Neutrophil (primary cell): Measurements from ENCODE around the gene E4F1.
A peak's percentile ranks its signal among the peaks of the same experiment; 100 is the strongest.

Experiments
- H3K27ac ChIP-seq: fragments of 200-600 bp; sonication (generic); 2 replicates; pipeline ENCODE4 v1.5.1; 2016; ENCODE audit warnings: mild to moderate bottlenecking, moderate library complexity
- H3K27me3 ChIP-seq: fragments of 200-600 bp; sonication (generic); 2 replicates; pipeline ENCODE4 v1.6.0; 2016; ENCODE audit warnings: mild to moderate bottlenecking
- H3K36me3 ChIP-seq: fragments of 200-600 bp; sonication (generic); 2 replicates; pipeline ENCODE4 v1.5.1; 2017
- H3K4me1 ChIP-seq, 2 experiments: fragments of 200-600 bp in 1 of 2; sonication (generic) in 1 of 2; 1 replicate in 1 of 2; 2 replicates in 1 of 2; pipeline versions ENCODE4 v1.5.1 to v1.6.1; 2013 to 2016; ENCODE audit warnings: low read depth in 1 of 2, low read length in 1 of 2, mild to moderate bottlenecking in 1 of 2, moderate library complexity in 1 of 2; ENCODE audit not compliant: control insufficient read depth in 1 of 2, insufficient read depth in 1 of 2
- H3K4me3 ChIP-seq, 2 experiments: fragments of 200-600 bp in 1 of 2; sonication (generic) in 1 of 2; 1 replicate in 1 of 2; 2 replicates in 1 of 2; pipeline ENCODE4 v1.5.1; 2013 to 2016; ENCODE audit warnings: low read depth in 1 of 2, low read length in 1 of 2, mild to moderate bottlenecking in 1 of 2, moderate library complexity in 1 of 2
- H3K9me3 ChIP-seq: fragments of 200-600 bp; sonication (generic); 2 replicates; pipeline ENCODE4 v1.5.1; 2016
- CTCF ChIP-seq: fragments of 200-600 bp; sonication (generic); IDR thresholded peaks from 2 replicates; pipeline ENCODE4 v1.5.1; 2016; ENCODE audit warnings: antibody characterized with exemption

Gene E4F1

DNA sequence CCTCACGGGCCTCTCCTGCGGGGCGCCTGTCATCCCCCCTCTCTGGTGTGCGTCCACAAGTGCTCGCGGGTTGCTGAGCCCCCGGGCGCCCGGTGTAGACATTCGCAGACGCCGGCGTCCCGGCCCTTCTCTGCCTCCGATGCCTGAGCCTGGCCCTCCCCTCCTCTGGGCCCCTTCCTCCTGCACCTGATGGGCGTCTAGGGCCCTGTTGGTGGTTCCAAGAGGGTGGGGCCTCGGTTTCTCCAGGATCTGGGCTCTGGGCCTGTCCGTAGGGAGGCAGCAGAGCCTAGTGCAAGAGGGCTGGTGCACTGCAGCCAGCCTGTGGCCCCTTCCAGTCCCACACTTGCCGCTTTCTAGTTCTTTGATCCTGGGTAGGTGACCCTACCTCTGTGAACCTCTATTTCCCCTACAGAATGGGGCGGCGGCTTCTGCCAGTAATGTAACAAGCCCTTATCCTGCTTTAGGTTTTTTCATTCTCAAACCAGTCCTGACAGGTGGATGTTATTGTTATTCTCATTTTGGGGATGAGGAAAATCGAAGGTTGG lies 623 bp downstream of the E4F1 start:
- H3K27ac ChIP-seq = peak overlapping the region; percentile 88
- H3K27me3 ChIP-seq = no peaks in the 10 kb centered on the region
- no peak for TF ChIP-seq CTCF
- H3K4me1 ChIP-seq = peaks cover 15 to 18% of the 10 kb centered on the region in 2 experiments
- H3K4me3 ChIP-seq = peak overlapping the region; percentile 75 to 76
- peaks cover 21% of the 10 kb centered on the region for H3K36me3 ChIP-seq
- no peaks in the 10 kb centered on the region for H3K9me3 ChIP-seq

- H3K36me3 ChIP-seq = peaks cover 43% of the 10 kb centered on the region
- TF ChIP-seq CTCF = no peak
- peaks cover 15 to 18% of the 10 kb centered on the region in 2 experiments for H3K4me1 ChIP-seq
- H3K27ac ChIP-seq = no peak overlapping the region
- H3K4me3 ChIP-seq = no peak overlapping the region
- H3K9me3 ChIP-seq = no peaks in the 10 kb centered on the region
- no peaks in the 10 kb centered on the region for H3K27me3 ChIP-seq
Observed at GRCh38 chr16:2226245-2226793, 2.9 kb downstream of the E4F1 start.

DNA sequence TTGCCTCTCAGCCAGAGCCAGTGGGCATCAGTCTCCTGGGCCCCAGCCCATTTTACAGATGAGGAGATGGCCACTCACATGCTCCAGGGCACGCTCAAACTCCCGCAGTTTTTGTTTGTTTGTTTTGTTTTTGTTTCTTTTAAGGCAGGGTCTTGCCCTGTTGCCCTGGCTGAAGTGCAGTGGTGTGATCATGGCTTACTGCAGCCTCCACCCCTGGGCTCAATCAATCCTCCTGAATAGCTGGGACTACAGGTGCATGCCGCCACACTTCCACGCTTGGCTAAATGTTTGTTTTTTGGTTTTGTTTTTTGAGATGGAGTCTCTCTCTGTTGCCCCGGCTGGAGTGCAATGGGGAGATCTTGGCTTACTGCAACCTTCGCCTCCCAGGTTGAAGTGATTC lies 3.5 kb downstream of the E4F1 start:
- TF ChIP-seq CTCF = no peak
- Histone ChIP-seq H3K4me3 (no peak overlapping the region), H3K36me3 (peaks cover 49% of the 10 kb centered on the region), H3K27ac (no peak overlapping the region), H3K4me1 (peaks cover 15 to 18% of the 10 kb centered on the region in 2 experiments), H3K9me3 (no peaks in the 10 kb centered on the region), H3K27me3 (no peaks in the 10 kb centered on the region)

DNA sequence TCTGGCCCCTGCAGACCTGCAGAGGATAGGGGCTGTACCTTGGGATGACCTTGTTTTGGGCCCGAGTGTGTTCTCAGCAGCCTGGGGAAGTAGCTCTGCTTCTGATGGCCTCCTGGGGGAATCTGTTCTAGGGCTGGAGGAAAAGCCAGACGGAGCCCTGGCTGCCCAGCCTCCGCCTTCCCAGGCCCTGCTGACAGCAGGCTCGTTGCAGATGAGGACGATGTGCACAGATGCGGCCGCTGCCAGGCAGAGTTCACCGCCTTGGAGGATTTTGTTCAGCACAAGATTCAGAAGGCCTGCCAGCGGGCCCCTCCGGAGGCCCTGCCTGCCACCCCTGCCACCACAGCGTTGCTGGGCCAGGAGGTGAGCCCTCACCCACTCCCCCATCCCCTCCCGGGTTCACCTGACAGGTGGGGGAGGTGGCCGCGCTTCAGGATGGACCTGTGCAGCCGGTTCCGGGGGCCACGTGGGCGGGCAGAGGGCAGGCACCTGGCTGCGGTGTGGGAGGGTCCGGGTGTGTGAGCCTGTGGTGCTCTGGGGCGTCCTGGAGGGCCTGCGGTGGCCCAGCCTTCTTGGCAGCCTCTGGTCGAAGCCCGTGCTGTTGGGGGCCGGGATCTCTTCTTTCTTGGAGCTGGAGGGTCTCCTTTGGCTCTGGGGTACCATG lies 4.9 kb downstream of the E4F1 start:
- peaks cover 12 to 14% of the 10 kb centered on the region in 2 experiments for H3K4me1 ChIP-seq
- no peak for TF ChIP-seq CTCF
- peaks cover 63% of the 10 kb centered on the region for H3K36me3 ChIP-seq
- no peak overlapping the region for H3K4me3 ChIP-seq
- no peaks in the 10 kb centered on the region for H3K9me3 ChIP-seq
- no peaks in the 10 kb centered on the region for H3K27me3 ChIP-seq
- H3K27ac ChIP-seq = no peak overlapping the region

DNA sequence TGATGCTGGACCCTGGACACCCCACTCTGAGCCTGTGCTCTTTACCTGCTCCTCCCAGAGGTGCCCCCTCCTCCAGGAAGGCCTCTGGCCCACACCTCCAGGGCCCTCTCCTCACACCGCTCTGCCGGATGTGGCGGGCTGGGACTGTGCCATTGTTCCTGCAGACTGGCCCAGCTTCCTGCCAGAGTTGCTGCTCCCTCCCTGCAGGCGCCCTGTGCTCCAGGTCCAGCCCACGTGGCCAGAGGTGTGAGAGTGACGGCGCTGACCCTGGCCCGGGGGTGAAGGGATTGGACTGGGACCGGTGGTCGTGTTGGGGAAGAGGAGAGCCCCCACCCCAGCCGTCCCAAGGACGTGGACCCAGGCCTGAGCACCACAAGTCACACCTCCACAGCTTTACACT lies 5.7 kb downstream of the E4F1 start:
- Histone ChIP-seq H3K36me3 (peaks cover 71% of the 10 kb centered on the region), H3K27me3 (no peaks in the 10 kb centered on the region), H3K4me3 (no peak overlapping the region), H3K4me1 (peaks cover 7 to 8% of the 10 kb centered on the region in 2 experiments), H3K9me3 (no peaks in the 10 kb centered on the region), H3K27ac (no peak overlapping the region)
- no peak for TF ChIP-seq CTCF
